Jurkat, Clone E6-1 (cell line): ENCODE data around the gene SFSWAP.
"Not testable (repeated sequence)": the region's sequence is repeated elsewhere in the genome, so short reads cannot be mapped to it uniquely, and the experiment has no call there.

Source experiments
- DNase-seq: peaks from one replicate; pipeline ENCODE4 v3.0.0-alpha.2; 2011; ENCODE audit warnings: low read depth, low spot score
- H3K4me3 ChIP-seq: 2 replicates; pipeline ENCODE4 v1.5.1; 2011; ENCODE audit warnings: mild to moderate bottlenecking, low read length, control low read depth, moderate library complexity

SFSWAP gene

DNA sequence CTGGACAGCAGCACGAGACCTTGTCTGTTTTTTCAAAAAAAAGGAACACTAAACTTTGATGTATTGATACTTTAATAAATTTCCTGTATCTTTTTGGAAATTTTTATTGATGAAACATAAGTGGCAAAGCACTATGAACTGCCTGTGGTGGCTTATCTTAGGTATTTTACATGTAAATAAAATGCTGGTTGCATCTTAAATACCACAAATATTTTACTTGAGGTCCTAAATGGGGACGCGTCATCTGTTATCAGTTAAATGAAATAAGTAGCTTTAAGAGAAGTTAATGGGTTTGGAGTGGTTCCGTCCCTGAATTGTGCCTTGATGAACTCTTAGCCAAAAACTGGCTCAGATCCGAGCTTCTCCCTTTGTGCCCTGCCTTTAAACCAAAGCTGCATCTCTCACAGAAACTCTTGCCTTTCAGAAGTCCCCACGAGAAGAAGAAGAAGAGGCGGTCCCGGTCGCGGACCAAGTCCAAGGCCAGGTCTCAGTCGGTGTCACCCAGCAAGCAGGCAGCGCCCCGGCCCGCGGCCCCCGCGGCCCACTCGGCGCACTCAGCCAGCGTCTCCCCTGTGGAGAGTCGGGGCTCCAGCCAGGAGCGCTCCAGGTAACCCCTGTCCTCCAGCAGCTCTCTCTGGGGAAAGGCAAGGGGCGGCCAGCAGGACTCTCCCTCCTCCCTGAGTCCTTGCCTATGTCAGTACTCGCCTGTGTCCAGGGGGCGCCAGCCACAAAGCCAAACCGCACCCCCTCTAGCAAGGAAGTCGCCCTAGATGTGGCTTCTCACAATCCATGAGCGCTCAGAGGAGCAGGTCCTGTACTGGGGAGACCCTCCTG lies 86.1 kb downstream of the SFSWAP start:
- no peak for DNase-seq
- H3K4me3 ChIP-seq: no peak overlapping the region

GRCh38 chr12:131797588-131797934 lies 86.7 kb downstream of the SFSWAP start:
- H3K4me3 ChIP-seq: no peak overlapping the region
- no peak for DNase-seq

GRCh38 chr12:131799195-131799594 lies 88.3 kb downstream of the SFSWAP start:
- no peak for DNase-seq
- no peak overlapping the region for H3K4me3 ChIP-seq

DNA sequence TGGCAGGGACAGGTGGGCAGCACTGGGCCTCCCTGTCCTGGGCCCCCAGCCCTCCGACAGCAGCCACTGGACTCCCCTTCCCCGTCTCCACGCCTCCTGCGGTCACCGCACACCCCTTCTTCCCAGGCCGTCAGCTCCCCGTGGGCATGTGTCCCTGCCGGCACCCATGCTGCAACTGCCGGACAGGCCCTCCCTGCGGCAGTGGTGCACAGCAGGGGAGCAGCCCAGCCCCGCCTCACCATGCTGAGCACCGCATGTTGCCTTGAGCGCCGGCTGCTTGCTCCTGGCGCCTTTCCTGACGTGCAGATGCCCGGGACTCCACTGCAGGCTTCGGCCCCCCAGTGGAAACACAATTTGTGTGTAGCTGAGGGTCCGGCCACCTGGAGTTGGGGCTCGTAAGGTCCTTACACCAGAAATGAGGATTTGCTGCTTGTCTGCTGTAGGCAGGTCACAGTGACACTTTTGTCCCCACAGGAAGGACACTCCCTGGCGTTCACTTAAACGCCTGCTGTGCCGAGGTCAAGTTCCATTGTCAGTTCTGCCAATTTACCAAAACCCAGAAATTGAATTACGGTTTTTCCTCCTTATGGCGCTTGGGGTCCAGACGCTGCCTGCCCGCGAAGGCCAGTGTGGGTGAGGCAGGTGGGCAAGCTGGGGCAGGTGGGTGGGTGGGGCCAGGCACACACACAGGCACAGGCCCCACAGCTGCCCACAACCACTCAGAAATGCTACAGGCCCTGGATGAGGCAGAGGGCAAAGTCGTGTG lies 89.1 kb downstream of the SFSWAP start:
- DNase-seq: no peak
- no peak overlapping the region for H3K4me3 ChIP-seq

DNA sequence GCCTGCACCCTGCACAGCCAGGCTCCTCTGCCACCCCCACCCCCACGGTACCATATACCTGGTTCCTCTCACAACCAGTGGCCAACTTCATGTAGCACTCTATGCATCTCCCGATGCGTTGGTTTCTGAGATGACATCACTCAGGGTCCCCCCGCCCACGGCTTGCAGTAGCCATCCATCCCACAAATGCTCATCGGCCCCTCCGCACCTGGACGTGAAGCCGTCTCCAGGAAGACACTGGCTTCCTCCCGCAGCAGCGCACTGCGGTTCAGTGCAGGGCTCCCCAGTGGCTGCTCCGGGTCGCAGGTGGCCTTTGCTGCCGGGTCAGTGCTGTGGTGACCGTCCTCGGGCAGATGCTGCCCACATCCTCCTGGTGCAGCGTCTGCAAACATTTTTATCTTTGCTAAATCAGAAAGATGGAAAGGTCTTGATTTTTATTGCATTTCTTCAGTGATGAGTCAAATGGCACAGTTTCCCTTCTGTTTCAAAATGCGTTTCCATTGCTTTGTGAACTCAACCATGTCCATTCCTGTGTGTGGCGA lies 89.8 kb downstream of the SFSWAP start:
- DNase-seq: no peak
- H3K4me3 ChIP-seq: no peak overlapping the region

- no peak overlapping the region for H3K4me3 ChIP-seq
- DNase-seq: no peak
Observed at GRCh38 chr12:131801254-131801866, 90.5 kb downstream of the SFSWAP start.

- DNase-seq: no peak
Observed at GRCh38 chr12:131803961-131804521, 93.2 kb downstream of the SFSWAP start.

GRCh38 chr12:131805421-131805820 lies 94.5 kb downstream of the SFSWAP start:
- no peak overlapping the region for H3K4me3 ChIP-seq
- no peak for DNase-seq

More at GRCh38 chr12:131803961-131804521, 93.2 kb downstream of the SFSWAP start:
- H3K4me3 ChIP-seq: no peak overlapping the region

GRCh38 chr12:131806674-131807073 lies 95.8 kb downstream of the SFSWAP start:
- H3K4me3 ChIP-seq: no peak overlapping the region
- DNase-seq: no peak

DNA sequence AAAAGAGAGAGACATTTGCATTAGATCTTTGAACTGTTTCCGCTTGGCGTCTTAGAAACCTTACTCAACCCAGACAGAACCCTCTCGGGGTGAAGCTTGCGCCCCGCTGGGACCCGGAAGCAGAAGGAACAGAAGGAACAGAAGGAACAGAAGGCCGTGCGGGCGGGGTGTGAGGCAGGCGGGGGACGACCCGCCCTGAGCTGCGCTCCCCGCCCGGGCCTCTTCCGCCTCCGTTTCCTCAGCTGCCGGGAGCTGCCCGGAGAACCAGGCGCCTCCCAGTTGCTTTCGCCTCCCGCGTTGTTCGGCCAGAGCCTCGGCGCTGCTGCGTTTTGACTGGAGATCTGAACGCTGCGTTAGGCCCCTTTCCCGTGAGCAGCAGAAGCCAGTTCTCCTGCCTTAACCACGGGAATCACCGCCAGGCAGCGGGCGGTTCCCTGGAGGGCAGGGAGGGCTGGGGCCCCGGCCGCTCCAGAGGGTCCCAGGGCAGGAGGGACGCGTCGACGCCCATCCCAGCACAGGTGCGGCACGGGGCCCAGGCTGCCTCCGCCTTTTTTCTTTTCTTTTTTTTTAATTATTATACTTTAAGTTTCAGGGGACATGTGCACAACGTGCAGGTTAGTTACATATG lies 98.0 kb downstream of the SFSWAP start:
- no peak for DNase-seq
- no peak overlapping the region for H3K4me3 ChIP-seq

DNA sequence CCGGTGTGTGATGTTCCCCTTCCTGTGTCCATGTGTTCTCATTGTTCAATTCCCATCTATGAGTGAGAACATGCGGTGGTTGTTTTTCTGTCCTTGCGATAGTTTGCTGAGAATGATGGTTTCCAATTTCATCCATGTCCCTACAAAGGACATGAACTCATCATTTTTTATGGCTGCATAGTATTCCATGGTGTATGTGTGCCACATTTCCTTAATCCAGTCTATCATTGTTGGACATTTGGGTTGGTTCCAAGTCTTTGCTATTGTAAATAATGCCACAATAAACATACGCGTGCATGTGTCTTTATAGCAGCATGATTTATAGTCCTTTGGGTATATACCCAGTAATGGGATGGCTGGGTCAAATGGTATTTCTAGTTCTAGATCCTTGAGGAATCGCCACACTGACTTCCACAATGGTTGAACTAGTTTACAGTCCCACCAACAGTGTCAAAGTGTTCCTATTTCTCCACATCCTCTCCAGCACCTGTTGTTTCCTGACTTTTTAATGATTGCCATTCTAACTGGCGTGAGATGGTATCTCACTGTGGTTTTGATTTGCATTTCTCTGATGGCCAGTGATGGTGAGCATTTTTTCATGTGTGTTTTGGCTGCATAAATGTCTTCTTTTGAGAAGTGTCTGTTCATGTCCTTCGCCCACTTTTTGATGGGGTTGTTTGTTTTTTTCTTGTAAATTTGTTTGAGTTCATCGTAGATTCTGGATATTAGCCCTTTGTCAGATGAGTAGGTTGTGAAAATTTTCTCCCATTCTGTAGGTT lies 98.8 kb downstream of the SFSWAP start:
- not testable (repeated sequence) for H3K4me3 ChIP-seq, DNase-seq

DNA sequence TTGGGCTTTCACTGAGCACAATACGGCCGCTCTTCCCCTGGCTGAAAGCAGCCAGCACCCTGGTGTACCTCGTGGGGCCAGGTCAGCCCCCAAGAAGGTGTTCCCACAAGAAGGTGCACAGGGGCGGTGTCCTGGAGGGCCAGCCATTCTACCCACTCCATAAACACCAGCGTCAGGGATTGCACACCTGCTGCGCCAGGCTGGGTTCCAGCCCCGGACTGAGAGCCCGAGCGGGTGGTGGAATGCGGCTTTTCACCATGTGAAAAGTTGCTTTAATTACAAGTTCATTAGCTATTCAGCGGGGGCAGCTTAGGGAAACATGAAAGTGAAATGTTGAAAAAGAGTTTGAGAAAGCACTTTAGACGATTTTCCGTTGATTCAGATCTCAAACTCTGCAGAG lies 99.8 kb downstream of the SFSWAP start:
- no peak overlapping the region for H3K4me3 ChIP-seq
- DNase-seq: no peak

- no peak overlapping the region for H3K4me3 ChIP-seq
- no peak for DNase-seq
Observed at GRCh38 chr12:131815131-131815530, 104.2 kb downstream of the SFSWAP start.

DNA sequence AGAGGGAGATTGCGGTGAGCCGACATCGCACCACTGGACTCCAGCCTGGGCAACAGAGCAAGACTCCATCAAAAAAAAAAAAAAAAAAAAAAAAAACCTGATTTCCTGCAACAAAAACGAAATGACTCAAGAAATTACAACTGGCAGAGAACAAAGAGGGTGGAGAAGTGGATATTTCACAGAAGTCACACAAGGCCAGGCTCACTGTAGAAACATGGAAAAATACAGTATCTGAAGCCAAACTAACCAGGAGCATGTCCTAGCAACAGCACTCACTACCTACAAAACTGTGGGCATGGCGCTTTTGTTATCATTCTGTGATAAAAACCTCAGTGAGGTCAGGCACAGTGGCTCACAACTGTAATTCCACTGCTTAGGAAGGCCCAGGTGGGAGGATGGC lies 105.6 kb downstream of the SFSWAP start:
- no peak for DNase-seq
- no peak overlapping the region for H3K4me3 ChIP-seq

- H3K4me3 ChIP-seq: no peak overlapping the region
Observed at GRCh38 chr12:131817241-131817640, 106.4 kb downstream of the SFSWAP start.

DNA sequence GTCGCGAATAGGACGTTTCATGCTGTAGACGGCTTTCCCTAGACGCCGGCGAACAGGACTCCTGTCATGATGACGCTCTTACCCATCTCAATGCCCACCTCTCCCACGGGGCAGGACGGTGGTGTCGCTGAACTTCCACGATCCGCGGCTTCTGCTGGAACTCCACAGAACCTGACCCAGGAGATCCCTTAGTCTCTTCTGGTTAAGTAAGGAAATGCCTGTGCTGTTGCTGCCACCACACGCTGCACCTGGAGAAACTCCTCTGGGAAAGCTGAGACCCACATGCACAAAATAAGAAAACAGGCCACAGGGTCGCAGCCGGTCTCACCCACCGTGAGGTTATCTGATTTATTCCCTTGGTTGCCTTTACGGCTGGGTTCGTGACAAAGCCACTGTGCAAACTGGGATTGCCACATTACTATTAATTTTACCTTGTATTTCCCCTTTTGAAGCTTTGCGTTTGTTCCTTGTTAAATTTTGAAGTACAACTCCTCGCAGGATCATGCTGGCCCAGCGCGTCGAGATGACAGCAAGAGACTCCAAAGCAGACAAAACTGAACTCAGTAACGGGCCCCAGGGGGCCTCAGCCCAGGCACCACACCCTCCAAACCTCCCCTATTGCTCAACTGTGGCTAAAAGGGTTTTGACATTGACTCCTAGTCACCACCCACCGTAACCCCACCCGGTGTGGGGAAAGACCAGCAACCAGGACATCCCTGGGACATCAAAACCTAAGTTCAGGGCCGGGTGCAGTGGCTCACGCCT lies 108.1 kb downstream of the SFSWAP start:
- DNase-seq: no peak
- no peak overlapping the region for H3K4me3 ChIP-seq

More at GRCh38 chr12:131817241-131817640, 106.4 kb downstream of the SFSWAP start:
- no peak for DNase-seq

- H3K4me3 ChIP-seq: no peak overlapping the region
- no peak for DNase-seq
Observed at GRCh38 chr12:131824450-131824849, 113.6 kb downstream of the SFSWAP start.
